ENCODE results near the gene PTEN.

- TF ChIP-seq EZH2 (optimal IDR thresholded peaks at IDR 0.05; ENCODE audit: low read depth, low read length) (no peak), CTCF (IDR thresholded peaks at IDR 0.05; ENCODE audit: low read length) (no peak), EZH2phosphoT487 (IDR thresholded peaks at IDR 0.05; ENCODE audit: low read length) (no peak)
Observed at GRCh38 chr10:87842776-87843497, 20.5 kb upstream of the PTEN start.
